Neural progenitor cell (in vitro differentiated cells): ENCODE data around the gene KCNE1.

Experiments
- EZH2 ChIP-seq: fragments of 200-600 bp; sonication (generic); IDR thresholded peaks from 2 replicates; pipeline ENCODE4 v1.6.1; 2017; ENCODE audit warnings: antibody characterized with exemption, mild to moderate bottlenecking, moderate library complexity
- EZH2phosphoT487 ChIP-seq: fragments of 200-600 bp; sonication (generic); IDR thresholded peaks from 2 replicates; pipeline ENCODE4 v1.6.1; 2017; ENCODE audit warnings: antibody characterized with exemption

GRCh38 chr21:34522284-34522683 is 10.3 kb upstream of the KCNE1 start:
- TF ChIP-seq EZH2 (no peak), EZH2phosphoT487 (no peak)
